ENCODE results near the gene RAB33B. TPM values are rescaled to one million over a fixed set of nuclear protein-coding genes. Genes with fewer than 3 reads are reported as not detected.
A peak's percentile ranks its signal among the peaks of the same experiment; 100 is the strongest.

The RAB33B gene
- polyA plus RNA-seq, 3 donors = 5.8 to 8.1 (median 6.0) TPM

DNA sequence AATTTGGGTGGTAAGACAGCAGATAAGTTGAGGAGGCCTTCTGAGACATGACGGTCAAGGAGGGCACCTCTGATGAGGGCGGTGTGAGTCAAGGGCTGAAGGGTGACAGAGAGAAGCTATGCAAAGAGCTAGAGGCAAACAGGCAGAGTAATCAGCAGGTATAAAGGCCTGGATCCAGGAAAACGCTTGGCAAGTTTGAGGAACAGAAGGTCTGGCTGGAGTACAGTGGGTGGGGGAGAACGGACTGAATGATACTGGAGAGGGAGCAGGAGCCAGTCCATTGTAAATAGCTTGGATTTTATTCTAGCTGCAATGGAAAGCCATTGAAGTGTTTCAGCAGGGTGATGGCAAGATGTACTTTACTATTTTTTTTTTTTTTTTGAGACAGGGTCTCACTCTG, 39.3 kb downstream of the RAB33B start:
- H3K27me3 Mint-ChIP-seq (ENCODE audit: low read depth in 3 of 3) = peaks cover 0 to 1% (median 0%) of the 10 kb centered on the region in 3 donors
- no peaks in the 10 kb centered on the region for H3K36me3 ChIP-seq (replicated peaks in 1 of 2; ENCODE audit: control insufficient read depth in 1 of 2, insufficient read depth in 2 of 2, low read length in 2 of 2)
- no peak overlapping the region for H2AFZ ChIP-seq (ENCODE audit: insufficient read depth, low read depth, low read length, poor library complexity, severe bottlenecking)
- H3K36me3 Mint-ChIP-seq = peaks cover 0 to 3% of the 10 kb centered on the region in 2 donors
- H3K4me1 Mint-ChIP-seq = peaks cover 6% of the 10 kb centered on the region
- H3K9ac ChIP-seq (ENCODE audit: insufficient read depth, low read length, poor library complexity, severe bottlenecking) = no peak overlapping the region
- H3K27ac ChIP-seq (ENCODE audit: low read depth in 1 of 2, low read length in 2 of 2) = no peak overlapping the region
- no peaks in the 10 kb centered on the region for H3K27me3 ChIP-seq (ENCODE audit: control insufficient read depth in 2 of 2, insufficient read depth in 2 of 2, low read length in 2 of 2)
- intact Hi-C loops (cut with micrococcal nuclease) = no loop called here
- no peak overlapping the region for H3K4me3 Mint-ChIP-seq
- H3K4me3 ChIP-seq (replicated peaks in 1 of 3; ENCODE audit: low read depth in 2 of 3, low read length in 3 of 3) = no peak overlapping the region
- TF ChIP-seq, protein P1, sequence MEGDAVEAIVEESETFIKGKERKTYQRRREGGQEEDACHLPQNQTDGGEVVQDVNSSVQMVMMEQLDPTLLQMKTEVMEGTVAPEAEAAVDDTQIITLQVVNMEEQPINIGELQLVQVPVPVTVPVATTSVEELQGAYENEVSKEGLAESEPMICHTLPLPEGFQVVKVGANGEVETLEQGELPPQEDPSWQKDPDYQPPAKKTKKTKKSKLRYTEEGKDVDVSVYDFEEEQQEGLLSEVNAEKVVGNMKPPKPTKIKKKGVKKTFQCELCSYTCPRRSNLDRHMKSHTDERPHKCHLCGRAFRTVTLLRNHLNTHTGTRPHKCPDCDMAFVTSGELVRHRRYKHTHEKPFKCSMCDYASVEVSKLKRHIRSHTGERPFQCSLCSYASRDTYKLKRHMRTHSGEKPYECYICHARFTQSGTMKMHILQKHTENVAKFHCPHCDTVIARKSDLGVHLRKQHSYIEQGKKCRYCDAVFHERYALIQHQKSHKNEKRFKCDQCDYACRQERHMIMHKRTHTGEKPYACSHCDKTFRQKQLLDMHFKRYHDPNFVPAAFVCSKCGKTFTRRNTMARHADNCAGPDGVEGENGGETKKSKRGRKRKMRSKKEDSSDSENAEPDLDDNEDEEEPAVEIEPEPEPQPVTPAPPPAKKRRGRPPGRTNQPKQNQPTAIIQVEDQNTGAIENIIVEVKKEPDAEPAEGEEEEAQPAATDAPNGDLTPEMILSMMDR (IDR thresholded peaks at IDR 0.05) = no peak
- H3K4me2 ChIP-seq (replicated peaks; ENCODE audit: extremely low read depth, low read length, poor library complexity, severe bottlenecking) = no peak overlapping the region
- H3K9me3 ChIP-seq (replicated peaks in 1 of 2; ENCODE audit: control insufficient read depth in 1 of 2, insufficient read depth in 1 of 2, low read length in 2 of 2) = no peaks in the 10 kb centered on the region
- no peak for DNase-seq
- H3K79me2 ChIP-seq (ENCODE audit: insufficient read depth, low read length) = no peaks in the 10 kb centered on the region
- no peaks in the 10 kb centered on the region for H3K4me1 ChIP-seq (ENCODE audit: control insufficient read depth in 1 of 2, insufficient read depth in 2 of 2, low read length in 2 of 2)
- H4K20me1 ChIP-seq (ENCODE audit: insufficient read depth, low read length) = no peaks in the 10 kb centered on the region
- WGBS (ENCODE audit: insufficient coverage) = 100% methylated on average over 4 of the region's 4 CpGs
- H3K9me3 Mint-ChIP-seq = peaks cover 0 to 4% (median 0%) of the 10 kb centered on the region in 7 donors
- H3K27ac Mint-ChIP-seq = peak overlapping the region in 1 of 7 donors; percentile 76

- intact Hi-C loops (cut with micrococcal nuclease) = no loop called here
- 8% methylated on average over 2 of the region's 4 CpGs for WGBS (ENCODE audit: insufficient coverage)
- no peak overlapping the region for H3K27ac Mint-ChIP-seq
Observed at GRCh38 chr4:139499186-139499585, 45.3 kb downstream of the RAB33B start.

More at GRCh38 chr4:139499186-139499585, 45.3 kb downstream of the RAB33B start:
- Histone ChIP-seq H3K36me3 (replicated peaks in 1 of 2; ENCODE audit: control insufficient read depth in 1 of 2, insufficient read depth in 2 of 2, low read length in 2 of 2) (no peaks in the 10 kb centered on the region), H3K79me2 (ENCODE audit: insufficient read depth, low read length) (no peaks in the 10 kb centered on the region), H4K20me1 (ENCODE audit: insufficient read depth, low read length) (no peaks in the 10 kb centered on the region), H3K9me3 (replicated peaks in 1 of 2; ENCODE audit: control insufficient read depth in 1 of 2, insufficient read depth in 1 of 2, low read length in 2 of 2) (no peaks in the 10 kb centered on the region), H3K27ac (ENCODE audit: low read depth in 1 of 2, low read length in 2 of 2) (no peak overlapping the region), H3K4me2 (replicated peaks; ENCODE audit: extremely low read depth, low read length, poor library complexity, severe bottlenecking) (no peak overlapping the region), H3K4me1 (ENCODE audit: control insufficient read depth in 1 of 2, insufficient read depth in 2 of 2, low read length in 2 of 2) (peaks cover 0 to 5% of the 10 kb centered on the region in 2 donors), H3K27me3 (ENCODE audit: control insufficient read depth in 2 of 2, insufficient read depth in 2 of 2, low read length in 2 of 2) (no peaks in the 10 kb centered on the region), H2AFZ (ENCODE audit: insufficient read depth, low read depth, low read length, poor library complexity, severe bottlenecking) (no peak overlapping the region), H3K9ac (ENCODE audit: insufficient read depth, low read length, poor library complexity, severe bottlenecking) (peak overlapping the region; percentile 8), H3K4me3 (replicated peaks in 1 of 3; ENCODE audit: low read depth in 2 of 3, low read length in 3 of 3) (no peak overlapping the region)
- Mint-ChIP-seq H3K4me3 (no peak overlapping the region), H3K9me3 (peaks cover 0 to 2% (median 0%) of the 10 kb centered on the region in 7 donors), H3K4me1 (peaks cover 24% of the 10 kb centered on the region), H3K27me3 (ENCODE audit: low read depth in 3 of 3) (peaks cover 0 to 1% (median 0%) of the 10 kb centered on the region in 3 donors), H3K36me3 (peaks cover 4 to 5% of the 10 kb centered on the region in 2 donors)
- DNase-seq = no peak
- TF ChIP-seq, protein P1 (IDR thresholded peaks at IDR 0.05) = no peak

Data from CD14-positive monocyte (primary cell).